Heart right ventricle (tissue), 16 donors: ENCODE measurements around the gene TIMM44. TPM values are rescaled to one million over a fixed set of nuclear protein-coding genes. Genes with fewer than 3 reads are reported as not detected.

Experiments
- ATAC-seq, 8 donors: fragments of 200-7000 bp; cut with Tn5 transposase; one replicate each; pipeline ENCODE4 v1.9.1; 2020; ENCODE audit warnings: mild to moderate bottlenecking in 8 of 8, moderate library complexity in 8 of 8, moderate number of reproducible peaks in 1 of 8
- DNase-seq, 2 donors: peaks; one replicate each; pipeline ENCODE4 v3.0.0-alpha.2; 2020
- H3K27ac ChIP-seq, 10 donors: fragments of 200-600 bp; sonication (generic) in 2 of 10; one replicate each; pipeline versions ENCODE4 v1.5.0 to v1.8.0; 2020 to 2022; ENCODE audit warnings: mild to moderate bottlenecking in 3 of 10
- H3K27me3 ChIP-seq, 7 donors: fragments of 200-600 bp; one replicate each; pipeline ENCODE4 v1.8.0; 2021 to 2022; ENCODE audit warnings: mild to moderate bottlenecking in 2 of 7
- H3K36me3 ChIP-seq, 9 donors: fragments of 200-600 bp; sonication (generic) in 1 of 9; one replicate each; pipeline versions ENCODE4 v1.5.0 to v1.8.0; 2020 to 2022; ENCODE audit warnings: mild to moderate bottlenecking in 2 of 9
- H3K4me1 ChIP-seq, 9 donors: fragments of 200-600 bp; sonication (generic) in 1 of 9; one replicate each; pipeline versions ENCODE4 v1.5.0 to v1.8.0; 2020 to 2022; ENCODE audit warnings: mild to moderate bottlenecking in 4 of 9
- H3K4me3 ChIP-seq, 10 donors: fragments of 200-600 bp; sonication (generic) in 2 of 10; one replicate each; pipeline versions ENCODE4 v1.5.0 to v1.8.0; 2020 to 2022; ENCODE audit warnings: mild to moderate bottlenecking in 7 of 10, moderate library complexity in 2 of 10
- H3K9me3 ChIP-seq, 11 donors: fragments of 200-600 bp in 10 of 11; sonication (generic) in 2 of 11; one replicate each; pipeline versions ENCODE4 v1.5.0 to v1.8.0; 2013 to 2022; ENCODE audit warnings: mild to moderate bottlenecking in 2 of 11, control low read depth in 1 of 11, moderate library complexity in 1 of 11
- WGBS, 2 donors: extraction: QIAGEN DNeasy Blood & Tissue Kit; methylation state at CpG; one replicate each; pipeline ENCODE4 v1.1.7; 2013; ENCODE audit warnings: inconsistent platforms in 1 of 2; 5-methylcytosine and 5-hydroxymethylcytosine counted together
- intact Hi-C, 10 donors: fragments of 100-400 bp; cut with DNase I; formaldehyde crosslinking; loops; one replicate each; pipeline versions ENCODE4 v1.11.1 to v1.14.2; 2022
- polyA plus RNA-seq, 2 donors: library from polyadenylated mRNA; stranded (reverse); fragments of 200-250 nt; gene quantifications; one replicate each; pipeline ENCODE4 v1.2.3, GENCODE V29; 2013
- total RNA-seq, 10 donors: library from RNA; stranded (reverse); fragmentation: NEBNext Ultra II Directional in 3 of 10; extraction: Animal tissue kit (Norgen Biotek cat#: 25700) in 3 of 10; gene quantifications; one replicate each; pipeline versions ENCODE4 v1.2.1 to v1.2.4, GENCODE V29; 2021 to 2023
- TF ChIP-seq, protein P1 (sequence below), 9 donors: fragments of 200-600 bp; sonication (generic) in 2 of 9; IDR thresholded peaks; one replicate each; pipeline versions ENCODE4 v1.5.0 to v1.8.0; 2021 to 2022; ENCODE audit warnings: antibody characterized with exemption in 9 of 9, mild to moderate bottlenecking in 5 of 9, moderate library complexity in 1 of 9
- donor health status: Arrhythmogenic right ventricular cardiomyopathy.
- donor health status: ischemic (EF 13 %, LVEDD 7.1; RV severe dilation, severe dysfunction).
- donor health status: healthy with polysubstance abuse.
- donor health status: DM: no; HTN: yes; CAD: no.
- donor health status: DM: no; HTN: no; CAD: no.
- donor health status: ischemic (EF 25% LVEDD 6.9; RV normal size, moderate dysfunction).
- donor health status: ischemic (EF 25% LVEDD 5.7; RV mildly dilated, moderate dysfunction).
- donor health status: healthy.
- donor health status: DM: yes; HTN: yes; CAD: no.
- donor health status: Ischemic cardiomyopathy.
- donor health status: ischemic (EF 35%, LVEDD 5.7; RV mildly dilated, moderate dysfunction).
- donor health status: nonischemic (EF 11% LVEDD 7.7; RV severe dilation, severe dysfunction).
- donor health status: DM: yes; HTN: yes; CAD: no.
- donor health status: PGD.
- donor health status: ischemic (EF 29% LVEDD 5.4; RV normal size, mild dysfunction).
- donor health status: nonischemic (EF 23%, LVEDD 6.1; RV moderate dilation, normal function).

The TIMM44 gene
- total and polyA plus RNA-seq, 12 donors: 54.9 to 188 (median 73.1) TPM

DNA sequence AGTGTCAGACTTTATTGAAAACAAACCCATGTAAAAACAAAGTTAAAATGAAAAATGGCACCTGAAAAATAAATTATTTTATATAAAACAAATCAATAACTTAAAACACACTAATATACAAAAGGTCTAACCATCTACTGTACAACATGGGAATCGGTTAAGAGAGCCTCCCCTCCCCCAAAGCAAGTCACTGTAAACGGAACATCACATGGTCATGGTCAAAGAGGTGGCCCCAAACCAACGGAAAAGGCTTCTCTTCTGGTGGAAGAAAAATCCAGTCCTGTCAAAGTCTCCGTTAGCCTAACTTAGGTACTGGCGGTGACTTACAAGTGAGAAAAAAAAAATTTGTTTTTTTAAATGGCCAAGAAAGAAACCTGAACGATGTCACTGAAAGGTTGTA lies 15.7 kb upstream of the TIMM44 start:
- TF ChIP-seq, protein P1, sequence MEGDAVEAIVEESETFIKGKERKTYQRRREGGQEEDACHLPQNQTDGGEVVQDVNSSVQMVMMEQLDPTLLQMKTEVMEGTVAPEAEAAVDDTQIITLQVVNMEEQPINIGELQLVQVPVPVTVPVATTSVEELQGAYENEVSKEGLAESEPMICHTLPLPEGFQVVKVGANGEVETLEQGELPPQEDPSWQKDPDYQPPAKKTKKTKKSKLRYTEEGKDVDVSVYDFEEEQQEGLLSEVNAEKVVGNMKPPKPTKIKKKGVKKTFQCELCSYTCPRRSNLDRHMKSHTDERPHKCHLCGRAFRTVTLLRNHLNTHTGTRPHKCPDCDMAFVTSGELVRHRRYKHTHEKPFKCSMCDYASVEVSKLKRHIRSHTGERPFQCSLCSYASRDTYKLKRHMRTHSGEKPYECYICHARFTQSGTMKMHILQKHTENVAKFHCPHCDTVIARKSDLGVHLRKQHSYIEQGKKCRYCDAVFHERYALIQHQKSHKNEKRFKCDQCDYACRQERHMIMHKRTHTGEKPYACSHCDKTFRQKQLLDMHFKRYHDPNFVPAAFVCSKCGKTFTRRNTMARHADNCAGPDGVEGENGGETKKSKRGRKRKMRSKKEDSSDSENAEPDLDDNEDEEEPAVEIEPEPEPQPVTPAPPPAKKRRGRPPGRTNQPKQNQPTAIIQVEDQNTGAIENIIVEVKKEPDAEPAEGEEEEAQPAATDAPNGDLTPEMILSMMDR (IDR thresholded peaks at IDR 0.05): no peak
- no peak for DNase-seq
- Histone ChIP-seq H3K36me3 (peaks cover 0 to 65% (median 14%) of the 10 kb centered on the region in 9 donors), H3K27me3 (no peaks in the 10 kb centered on the region), H3K9me3 (no peaks in the 10 kb centered on the region), H3K27ac (no peak overlapping the region), H3K4me1 (no peaks in the 10 kb centered on the region), H3K4me3 (no peak overlapping the region)
- intact Hi-C loops: loop anchor here in 2 of 10 donors (10.0 kb wide), 2 partner anchors 196 to 296 kb away; no protein-coding TSS in a partner anchor
- ATAC-seq: no peak
- 74 to 76% methylated on average over 6 of the region's 6 CpGs for WGBS, 2 donors

DNA sequence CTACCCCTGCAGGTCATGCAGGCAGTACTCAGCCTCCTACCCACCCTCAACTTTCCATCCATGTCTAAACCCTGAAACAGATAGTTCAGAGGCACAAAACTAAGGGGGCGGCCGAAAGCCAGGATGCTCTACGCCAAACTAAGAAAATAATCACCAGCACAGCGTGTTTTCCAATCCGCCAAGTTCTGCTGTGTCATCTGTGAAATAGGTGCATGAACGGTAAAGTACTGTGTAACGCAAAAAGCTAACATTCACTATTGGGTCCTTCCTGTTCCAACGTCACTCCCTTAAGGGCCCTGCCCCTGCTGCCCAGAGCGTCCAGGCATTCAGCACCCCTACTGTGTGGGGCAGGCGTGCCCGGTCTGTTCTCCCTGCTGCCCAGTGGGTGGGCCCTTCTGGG lies 12.2 kb upstream of the TIMM44 start:
- intact Hi-C loops: loop anchor here in 2 of 10 donors (10.0 kb wide), 2 partner anchors 199 to 299 kb away; no protein-coding TSS in a partner anchor
- Histone ChIP-seq H3K4me3 (no peak overlapping the region), H3K9me3 (no peaks in the 10 kb centered on the region), H3K27ac (no peak overlapping the region), H3K4me1 (peaks cover 0 to 19% (median 8%) of the 10 kb centered on the region in 9 donors), H3K27me3 (no peaks in the 10 kb centered on the region), H3K36me3 (peaks cover 0 to 30% (median under 1%) of the 10 kb centered on the region in 9 donors)
- TF ChIP-seq, protein P1 (IDR thresholded peaks at IDR 0.05): no peak
- ATAC-seq: no peak
- DNase-seq: no peak
- WGBS, 2 donors: 91 to 92% methylated on average over 11 of the region's 11 CpGs

DNA sequence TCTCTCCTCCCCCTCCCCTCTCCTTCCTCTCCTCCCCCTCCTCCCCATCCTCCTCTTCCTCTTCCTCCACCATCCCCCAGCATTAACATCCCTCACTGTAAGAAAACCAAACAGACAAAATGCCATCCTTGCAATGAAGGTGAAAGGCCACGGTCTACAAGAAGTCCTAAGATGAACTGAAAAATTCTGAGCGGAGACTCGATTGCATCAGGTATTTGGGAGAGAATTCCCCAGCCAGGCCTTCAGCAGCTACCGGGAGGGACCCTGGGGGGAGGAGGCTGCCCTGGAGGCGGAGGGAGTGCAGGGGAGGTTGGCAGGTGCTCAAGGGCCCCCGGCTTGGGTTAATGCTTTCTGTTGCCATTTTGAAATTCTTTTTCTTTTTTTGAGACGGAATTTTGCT lies 10.1 kb upstream of the TIMM44 start:
- Histone ChIP-seq H3K4me3 (no peak overlapping the region), H3K27me3 (no peaks in the 10 kb centered on the region), H3K36me3 (peaks cover 0 to 10% (median 0%) of the 10 kb centered on the region in 9 donors), H3K27ac (no peak overlapping the region), H3K4me1 (peaks cover 0 to 19% (median 8%) of the 10 kb centered on the region in 9 donors), H3K9me3 (no peaks in the 10 kb centered on the region)
- intact Hi-C loops: loop anchor here in 2 of 10 donors (10.0 kb wide), 2 partner anchors 201 to 301 kb away; no protein-coding TSS in a partner anchor
- no peak for ATAC-seq
- DNase-seq: no peak
- TF ChIP-seq, protein P1 (IDR thresholded peaks at IDR 0.05): no peak
- WGBS, 2 donors: 75 to 79% methylated on average over 7 of the region's 7 CpGs

DNA sequence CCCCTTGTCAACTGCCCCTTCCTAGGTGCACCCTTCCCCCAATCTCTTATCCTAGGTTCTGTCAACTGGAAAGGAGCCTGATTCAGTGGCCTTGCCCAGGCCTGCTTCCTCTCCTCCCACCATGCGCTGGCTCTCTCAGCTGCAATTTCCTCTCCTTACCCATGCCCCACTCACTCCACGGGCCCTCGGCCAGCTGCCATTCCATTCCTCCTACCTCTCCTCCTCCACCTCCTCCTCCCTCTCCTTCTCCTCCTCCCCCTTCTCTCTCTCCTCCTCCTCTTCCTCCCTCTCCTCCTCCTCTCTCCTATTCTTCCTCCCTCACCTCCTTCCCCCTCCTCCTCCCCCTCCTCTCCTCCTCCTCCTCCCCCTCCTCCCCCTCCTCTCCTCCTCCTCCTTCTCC lies 9.6 kb upstream of the TIMM44 start:
- H3K27me3 ChIP-seq: no peaks in the 10 kb centered on the region
- H3K27ac ChIP-seq: no peak overlapping the region
- peaks cover 0 to 5% (median 0%) of the 10 kb centered on the region in 9 donors for H3K36me3 ChIP-seq
- H3K4me3 ChIP-seq: no peak overlapping the region
- intact Hi-C loops: loop anchor here in 2 of 10 donors (10.0 kb wide), 2 partner anchors 202 to 302 kb away; no protein-coding TSS in a partner anchor
- ATAC-seq (no peak), DNase-seq (no peak)
- 22 to 38% methylated on average over 3 of the region's 3 CpGs for WGBS, 2 donors
- peaks cover 0 to 19% (median 8%) of the 10 kb centered on the region in 9 donors for H3K4me1 ChIP-seq
- TF ChIP-seq, protein P1 (IDR thresholded peaks at IDR 0.05): no peak
- H3K9me3 ChIP-seq: peaks cover 0 to 2% (median 0%) of the 10 kb centered on the region in 11 donors
